CD4-positive, alpha-beta T cell (primary cell): ENCODE results near the gene CDC42SE1. TPM values are rescaled to one million over a fixed set of nuclear protein-coding genes. Genes with fewer than 3 reads are reported as not detected.

Experiments used
- ATAC-seq: fragments of 200-7000 bp; cut with Tn5 transposase; one replicate; pipeline ENCODE4 v1.10.0; 2022; ENCODE audit warnings: mild to moderate bottlenecking; ENCODE audit not compliant: poor library complexity
- CTCF ChIA-PET: fragments of 350-600 bp; sonication (Branson Sonifier 250); formaldehyde crosslinking; loops from one replicate; lab custom pipeline; 2021; ENCODE audit warnings: antibody characterized with exemption, inconsistent platforms; lab: Charles Lee
- POLR2A ChIA-PET: fragments of 350-600 bp; sonication (Branson Sonifier 250); formaldehyde crosslinking; loops from one replicate; lab custom pipeline; 2021; ENCODE audit warnings: antibody characterized with exemption, inconsistent platforms; lab: Charles Lee
- DNase-seq, 14 experiments: peaks; one replicate each; pipeline ENCODE4 v3.0.0-alpha.2; 2013 to 2020; ENCODE audit warnings: mixed read lengths in 2 of 14
- H3K27ac ChIP-seq, 2 donors: one replicate each; pipeline versions ENCODE4 v1.5.1 to v1.7.0; 2013; ENCODE audit warnings: low read length in 2 of 2, low read depth in 1 of 2, mild to moderate bottlenecking in 1 of 2
- H3K27me3 ChIP-seq, 2 experiments: 1 replicate in 1 of 2; 2 replicates in 1 of 2; pipeline versions ENCODE4 v1.6.1 to v1.7.0; 2013; ENCODE audit warnings: low read length in 2 of 2, control low read depth in 1 of 2, mild to moderate bottlenecking in 1 of 2, moderate library complexity in 1 of 2; ENCODE audit not compliant: insufficient read depth in 2 of 2, control insufficient read depth in 1 of 2
- H3K36me3 ChIP-seq: one replicate; pipeline ENCODE4 v1.6.1; 2013; ENCODE audit warnings: low read length, control low read depth; ENCODE audit not compliant: insufficient read depth
- H3K4me1 ChIP-seq: one replicate; pipeline ENCODE4 v1.6.1; 2013; ENCODE audit warnings: low read length, control low read depth; ENCODE audit not compliant: insufficient read depth
- H3K4me3 ChIP-seq: one replicate; pipeline ENCODE4 v1.5.1; 2013; ENCODE audit warnings: mild to moderate bottlenecking, low read length, moderate library complexity
- H3K9me3 ChIP-seq, 2 experiments: 1 replicate in 1 of 2; 2 replicates in 1 of 2; pipeline versions ENCODE4 v1.6.1 to v1.7.0; 2013; ENCODE audit warnings: low read length in 2 of 2, mild to moderate bottlenecking in 2 of 2, control low read depth in 1 of 2, moderate library complexity in 1 of 2; ENCODE audit not compliant: control insufficient read depth in 1 of 2, insufficient read depth in 1 of 2
- H3K27ac Mint-ChIP-seq: one replicate; pipeline ENCODE4 v1.8.0; 2020; ENCODE audit warnings: mixed read lengths
- H3K27me3 Mint-ChIP-seq: one replicate; pipeline ENCODE4 v1.8.0; 2021; ENCODE audit warnings: mixed read lengths
- H3K36me3 Mint-ChIP-seq: one replicate; pipeline ENCODE4 v1.8.0; 2021; ENCODE audit warnings: low read depth, mixed read lengths
- H3K4me1 Mint-ChIP-seq: one replicate; pipeline ENCODE4 v1.8.0; 2021; ENCODE audit warnings: low read depth, mixed read lengths
- H3K4me3 Mint-ChIP-seq: one replicate; pipeline ENCODE4 v1.8.0; 2020; ENCODE audit warnings: mild to moderate bottlenecking, mixed read lengths
- H3K9me3 Mint-ChIP-seq: one replicate; pipeline ENCODE4 v1.8.0; 2020; ENCODE audit warnings: mixed read lengths
- intact Hi-C, 2 experiments: fragments of 100-400 bp; cut with DNase I in 1 of 2; cut with micrococcal nuclease in 1 of 2; formaldehyde crosslinking; loops; one replicate each; pipeline versions ENCODE4 v1.15.1 to v1.9.0; 2023 to 2025; cut with DNase I, micrococcal nuclease
- total RNA-seq, 174 experiments: library from RNA in 2 of 174; stranded (reverse) in 2 of 174; gene quantifications; one replicate each; pipeline ENCODE4 v1.2.3 and lab custom pipeline; 2021 to 2026
- TF ChIP-seq, protein P1 (sequence below): fragments of 200-600 bp; IDR thresholded peaks from one replicate; pipeline ENCODE4 v1.8.0; 2022; ENCODE audit warnings: antibody characterized with exemption, mild to moderate bottlenecking

CDC42SE1 gene
- total RNA-seq, 2 experiments from 2014 or later: 401 to 404 TPM

DNA sequence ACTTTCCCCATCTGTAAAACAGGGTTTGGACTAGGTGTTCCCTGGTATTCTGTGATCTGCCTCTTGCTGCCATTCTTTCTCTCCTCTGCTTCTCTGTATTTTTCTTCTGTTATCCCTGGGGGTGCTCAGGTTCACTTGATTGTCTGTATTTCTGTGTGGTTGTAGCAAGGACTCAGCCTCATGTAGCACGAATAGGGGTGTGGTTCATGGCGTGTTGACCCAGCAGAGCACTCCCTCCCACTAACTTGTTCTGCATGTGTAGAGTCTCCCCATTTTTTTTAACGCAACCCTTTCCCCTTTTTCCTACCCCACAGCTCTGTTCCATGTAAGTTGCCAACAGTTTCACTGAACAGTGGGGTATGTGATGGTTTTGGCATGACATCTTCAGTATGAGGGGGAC lies 24.3 kb downstream of the CDC42SE1 start:
- ChIA-PET CTCF (interaction anchor here (1.3 kb wide), 1 partner anchor 11 kb away, joined by 4 read pairs; no protein-coding TSS in a partner anchor), POLR2A (interaction anchor here (0.9 kb wide), 1 partner anchor 65 kb away, joined by 3 read pairs; no protein-coding TSS in a partner anchor)
- H3K27ac Mint-ChIP-seq: peak overlapping the region; percentile 52

DNA sequence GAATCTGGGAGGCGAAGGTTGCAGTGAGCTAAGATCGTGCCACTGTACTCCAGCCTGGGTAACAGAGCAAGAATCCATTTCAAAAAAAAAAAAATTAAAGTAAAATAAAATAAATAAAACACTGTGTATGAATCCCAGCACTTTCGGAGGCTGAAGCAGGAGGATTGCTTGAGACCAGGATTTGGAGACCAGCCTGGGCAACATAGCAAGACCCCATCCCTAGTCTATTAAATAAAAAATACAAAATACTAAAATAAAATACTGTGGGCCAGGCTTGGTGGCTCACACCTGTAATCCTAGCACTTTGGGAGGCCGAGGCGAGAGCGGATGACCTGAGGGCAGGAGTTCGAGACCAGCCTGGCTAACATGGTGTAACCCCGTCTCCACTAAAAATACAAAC lies 27.3 kb downstream of the CDC42SE1 start:
- Mint-ChIP-seq H3K27me3 (no peaks in the 10 kb centered on the region), H3K27ac (no peak overlapping the region)

More for the DNA sequence above, 24.3 kb downstream of the CDC42SE1 start:
- peaks cover 37% of the 10 kb centered on the region for H3K36me3 Mint-ChIP-seq
- ATAC-seq (no peak), DNase-seq (no peak)
- H3K9me3 Mint-ChIP-seq: no peaks in the 10 kb centered on the region
- TF ChIP-seq, protein P1, sequence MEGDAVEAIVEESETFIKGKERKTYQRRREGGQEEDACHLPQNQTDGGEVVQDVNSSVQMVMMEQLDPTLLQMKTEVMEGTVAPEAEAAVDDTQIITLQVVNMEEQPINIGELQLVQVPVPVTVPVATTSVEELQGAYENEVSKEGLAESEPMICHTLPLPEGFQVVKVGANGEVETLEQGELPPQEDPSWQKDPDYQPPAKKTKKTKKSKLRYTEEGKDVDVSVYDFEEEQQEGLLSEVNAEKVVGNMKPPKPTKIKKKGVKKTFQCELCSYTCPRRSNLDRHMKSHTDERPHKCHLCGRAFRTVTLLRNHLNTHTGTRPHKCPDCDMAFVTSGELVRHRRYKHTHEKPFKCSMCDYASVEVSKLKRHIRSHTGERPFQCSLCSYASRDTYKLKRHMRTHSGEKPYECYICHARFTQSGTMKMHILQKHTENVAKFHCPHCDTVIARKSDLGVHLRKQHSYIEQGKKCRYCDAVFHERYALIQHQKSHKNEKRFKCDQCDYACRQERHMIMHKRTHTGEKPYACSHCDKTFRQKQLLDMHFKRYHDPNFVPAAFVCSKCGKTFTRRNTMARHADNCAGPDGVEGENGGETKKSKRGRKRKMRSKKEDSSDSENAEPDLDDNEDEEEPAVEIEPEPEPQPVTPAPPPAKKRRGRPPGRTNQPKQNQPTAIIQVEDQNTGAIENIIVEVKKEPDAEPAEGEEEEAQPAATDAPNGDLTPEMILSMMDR: no peak
- Histone ChIP-seq H3K27ac (no peak overlapping the region), H3K9me3 (no peaks in the 10 kb centered on the region), H3K4me3 (no peak overlapping the region), H3K36me3 (peaks cover 39% of the 10 kb centered on the region), H3K4me1 (no peaks in the 10 kb centered on the region), H3K27me3 (no peaks in the 10 kb centered on the region)
- intact Hi-C loops: no loop called here
- no peak overlapping the region for H3K4me3 Mint-ChIP-seq
- no peaks in the 10 kb centered on the region for H3K27me3 Mint-ChIP-seq
- H3K4me1 Mint-ChIP-seq: peaks cover 9% of the 10 kb centered on the region

DNA sequence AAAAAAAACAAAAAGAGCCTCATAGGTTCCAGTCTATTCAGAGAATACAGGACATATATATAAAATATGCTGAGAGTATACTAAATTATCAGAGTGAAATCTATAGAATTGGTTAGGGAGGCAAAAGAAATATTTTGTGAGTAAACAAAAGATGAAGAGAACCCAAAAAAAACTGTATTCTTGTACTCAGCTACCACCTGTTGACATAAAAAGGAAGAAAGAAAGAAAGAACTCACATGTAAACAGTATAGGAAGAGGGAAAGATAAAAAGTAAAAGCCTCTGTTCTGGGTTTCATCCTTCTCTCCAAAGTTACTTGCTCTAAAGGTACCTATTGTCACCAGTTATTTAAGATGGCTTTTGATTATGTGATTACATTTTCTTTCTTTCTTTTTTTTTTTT lies 33.0 kb downstream of the CDC42SE1 start:
- ChIA-PET CTCF (interaction anchor here (0.7 kb wide), 2 partner anchors 29 to 37 kb away, joined by 3 to 4 read pairs; no protein-coding TSS in a partner anchor), POLR2A (interaction anchor here (0.7 to 2.3 kb wide), 2 partner anchors 21 to 30 kb away, joined by 4 to 12 read pairs; partner anchors contain the start of gene C1orf56)
- no peak overlapping the region for H3K27ac Mint-ChIP-seq
- DNase-seq (no peak), ATAC-seq (no peak)
- Histone ChIP-seq H3K27me3 (no peaks in the 10 kb centered on the region), H3K36me3 (peaks cover 57% of the 10 kb centered on the region), H3K27ac (no peak overlapping the region), H3K4me3 (no peak overlapping the region), H3K4me1 (peaks cover 7% of the 10 kb centered on the region), H3K9me3 (no peaks in the 10 kb centered on the region)
- TF ChIP-seq, protein P1: no peak
- no peaks in the 10 kb centered on the region for H3K27me3 Mint-ChIP-seq
- peaks cover 67% of the 10 kb centered on the region for H3K36me3 Mint-ChIP-seq
- H3K4me3 Mint-ChIP-seq: no peak overlapping the region
- peaks cover 6% of the 10 kb centered on the region for H3K4me1 Mint-ChIP-seq
- intact Hi-C loops: no loop called here
- H3K9me3 Mint-ChIP-seq: no peaks in the 10 kb centered on the region

More for the DNA sequence above, 27.3 kb downstream of the CDC42SE1 start:
- Histone ChIP-seq H3K36me3 (peaks cover 60% of the 10 kb centered on the region), H3K4me1 (no peaks in the 10 kb centered on the region), H3K27me3 (no peaks in the 10 kb centered on the region), H3K27ac (no peak overlapping the region), H3K9me3 (no peaks in the 10 kb centered on the region), H3K4me3 (no peak overlapping the region)
- Mint-ChIP-seq H3K4me1 (peaks cover 9% of the 10 kb centered on the region), H3K36me3 (peaks cover 63% of the 10 kb centered on the region), H3K9me3 (no peaks in the 10 kb centered on the region), H3K4me3 (no peak overlapping the region)
- intact Hi-C loops: no loop called here
- ATAC-seq (no peak), DNase-seq (no peak)
- CTCF ChIA-PET: interaction anchor here (1.6 kb wide), 1 partner anchor 68 kb away, joined by 4 read pairs; no protein-coding TSS in a partner anchor
- POLR2A ChIA-PET: interaction anchor here (0.7 kb wide), 1 partner anchor 17 kb away, joined by 3 read pairs; no protein-coding TSS in a partner anchor
- TF ChIP-seq, protein P1: no peak
